GM19193 (cell line): ENCODE data around the gene ICAM2.

Source experiments
- POLR2A ChIP-seq: IDR thresholded peaks from 4 replicates; pipeline ENCODE4 v1.6.1; 2011; ENCODE audit not compliant: insufficient read depth, insufficient read length; ENCODE audit errors: extremely low read depth

The ICAM2 gene

GRCh38 chr17:63960006-63960405 is 60.4 kb downstream of the ICAM2 start:
- no peak for TF ChIP-seq POLR2A

DNA sequence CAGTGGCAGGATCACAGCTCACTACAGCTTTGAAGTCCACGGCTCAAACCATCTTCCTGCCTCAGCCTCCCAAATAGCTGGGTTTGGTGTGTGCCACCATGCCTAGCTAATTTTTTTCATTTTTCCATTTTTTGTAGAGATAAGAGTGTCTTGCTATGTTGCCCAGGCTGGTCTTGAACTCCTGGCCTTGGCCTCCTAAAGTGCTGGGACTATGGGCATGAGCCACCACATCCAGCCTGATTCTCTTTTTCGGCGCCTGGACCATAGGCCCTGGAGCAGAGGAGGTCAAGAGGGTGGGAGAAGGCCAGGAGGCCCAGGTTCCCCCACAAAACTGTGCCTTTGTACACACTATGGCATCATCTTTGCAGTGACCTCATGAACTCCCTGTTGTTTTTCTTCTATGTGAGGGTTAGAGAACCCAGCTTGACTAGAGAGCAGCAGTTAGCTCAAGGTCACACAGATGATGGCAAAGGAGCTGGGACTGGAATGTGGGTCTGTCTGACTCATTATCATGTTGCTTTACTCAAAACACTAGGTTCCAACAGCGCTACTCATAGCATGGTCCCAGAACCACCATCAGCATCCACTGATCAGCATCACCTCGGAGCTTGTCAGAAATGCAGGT is 64.0 kb downstream of the ICAM2 start:
- no peak for TF ChIP-seq POLR2A

- TF ChIP-seq POLR2A: no peak
Observed at GRCh38 chr17:63955791-63956190, 64.6 kb downstream of the ICAM2 start.

DNA sequence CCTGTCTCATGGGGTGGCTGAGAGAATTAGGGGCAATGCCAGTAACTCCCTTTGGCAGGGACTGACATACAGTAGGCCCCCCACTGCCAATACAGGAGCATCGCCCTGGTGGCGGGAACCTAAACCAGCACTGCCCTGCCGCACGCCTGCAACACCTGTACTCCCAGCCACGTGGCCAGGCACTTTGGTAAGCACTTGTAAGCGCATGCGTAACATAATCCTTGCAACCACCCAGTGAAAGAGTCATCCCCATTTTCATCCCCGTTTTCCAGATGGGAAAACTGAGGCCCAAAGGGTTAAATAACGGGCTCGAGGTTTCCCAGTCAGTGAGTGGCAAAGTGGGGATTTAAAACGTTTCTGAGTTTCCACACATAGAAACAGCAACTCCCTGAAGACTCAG is 65.2 kb downstream of the ICAM2 start:
- TF ChIP-seq POLR2A: no peak

DNA sequence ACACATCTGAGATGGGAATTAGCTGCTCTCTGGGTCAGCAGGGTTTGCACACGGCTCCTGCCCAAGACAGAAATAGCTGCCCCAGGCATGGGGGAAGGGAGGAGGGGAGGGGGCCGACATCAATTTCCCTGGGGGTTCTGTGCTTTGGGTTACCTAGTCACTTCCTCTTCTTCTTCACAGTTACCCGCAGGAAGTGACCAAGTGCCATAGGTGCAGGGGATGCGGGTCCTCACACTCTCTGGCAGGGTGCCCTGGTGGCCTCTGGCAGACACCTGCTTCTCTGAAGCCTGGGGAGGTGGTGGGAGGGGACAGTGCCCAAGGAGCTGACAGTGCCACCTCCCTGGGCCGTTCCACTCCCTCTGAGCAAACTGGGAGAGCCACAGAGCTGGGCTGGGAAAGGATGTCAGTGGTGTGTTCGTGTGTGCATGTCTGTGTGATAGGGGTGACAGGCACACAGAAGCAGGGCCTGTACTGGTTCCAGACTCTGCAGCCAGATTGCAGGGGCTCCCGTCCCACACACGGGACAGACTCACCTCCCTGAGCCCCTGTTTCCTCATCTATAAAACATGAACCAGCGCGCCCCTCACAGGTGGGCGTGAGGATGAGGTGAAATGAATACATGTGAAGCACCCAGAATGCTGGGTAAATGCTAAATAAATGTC is 65.9 kb downstream of the ICAM2 start:
- no peak for TF ChIP-seq POLR2A
